ENCODE data around the gene ATP1B2. TPM values are rescaled to one million over a fixed set of nuclear protein-coding genes. Genes with fewer than 3 reads are reported as not detected.

The ATP1B2 gene
- total and polyA plus RNA-seq, 9 of the 15 experiments (the other 6 are each of a cell fraction or from before 2014, with no cell fraction given) = 0.23 to 6.0 (median 0.99) TPM

GRCh38 chr17:7687072-7687907 lies 36.6 kb downstream of the ATP1B2 start, which contains the start of gene TP53 (continued):
- TF ChIP-seq CTCFL (IDR thresholded peaks at IDR 0.05; ENCODE audit: borderline replicate concordance, insufficient read depth, low read depth, low read length, poor library complexity, severe bottlenecking) (no peak), RERE (CRISPR knock-in tag; IDR thresholded peaks at IDR 0.05; ENCODE audit: borderline replicate concordance) (no peak), ZNF609 (CRISPR knock-in tag; IDR thresholded peaks at IDR 0.05; ENCODE audit: borderline replicate concordance) (no peak), NR2C2 (CRISPR knock-in tag; IDR thresholded peaks at IDR 0.05) (peak; percentile 77; the same call in 1 of the 2 replicates), NR2C2 (tag; IDR thresholded peaks at IDR 0.05) (no peak), ZNF696 (CRISPR knock-in tag; conservative IDR thresholded peaks at IDR 0.05) (no peak), POLR2H (tag; IDR thresholded peaks at IDR 0.05; ENCODE audit: low read depth) (peak; percentile 96), ZSCAN29 (IDR thresholded peaks at IDR 0.05) (no peak), CBFA2T2 (conservative IDR thresholded peaks at IDR 0.05) (no peak), MEF2D (tag; conservative IDR thresholded peaks at IDR 0.05; ENCODE audit: low read depth) (no peak), U2AF1 (optimal IDR thresholded peaks at IDR 0.05; ENCODE audit: low read depth, low read length) (no peak), MTF1 (CRISPR knock-in tag; IDR thresholded peaks at IDR 0.05; ENCODE audit: borderline replicate concordance) (no peak)
